SK-N-SH treated with all-trans-retinoic acid at 6 μM for 48 hours (cell line): Measurements from ENCODE around the gene PLA2G2F.

Experiments used
- ATAC-seq: fragments of 200-7000 bp; cut with Tn5 transposase; 3 replicates; pipeline ENCODE4 v1.9.1; 2020; ENCODE audit warnings: mild to moderate bottlenecking, moderate library complexity
- ARNTL ChIP-seq: fragments of 450-650 bp; formaldehyde crosslinking; IDR thresholded peaks from 2 replicates; pipeline ENCODE4 v1.5.0; 2020; ENCODE audit warnings: low read depth, mild to moderate bottlenecking, moderate library complexity, borderline replicate concordance
- BACH2 ChIP-seq: fragments of 250-450 bp; sonication (Bioruptor Pico); IDR thresholded peaks from 2 replicates; pipeline ENCODE4 v1.9.0; 2021; ENCODE audit warnings: mild to moderate bottlenecking, borderline replicate concordance
- CSDC2 ChIP-seq: fragments of 250-450 bp; sonication (Bioruptor Pico); IDR thresholded peaks from 2 replicates; pipeline ENCODE4 v1.5.0; 2020; ENCODE audit warnings: mild to moderate bottlenecking, moderate library complexity
- GLIS3 ChIP-seq: fragments of 250-450 bp; sonication (Bioruptor Pico); IDR thresholded peaks from 2 replicates; pipeline ENCODE4 v1.5.0; 2020; ENCODE audit warnings: mild to moderate bottlenecking, moderate library complexity
- ISL1 ChIP-seq: fragments of 250-450 bp; sonication (Bioruptor Pico); IDR thresholded peaks from 2 replicates; pipeline ENCODE4 v2.1.2; 2022; ENCODE audit warnings: mild to moderate bottlenecking, moderate library complexity
- OSR1 ChIP-seq: fragments of 250-450 bp; sonication (Bioruptor Pico); IDR thresholded peaks from 2 replicates; pipeline ENCODE4 v1.8.0; 2022; ENCODE audit warnings: moderate library complexity, mild to moderate bottlenecking, inconsistent platforms
- PPARA ChIP-seq: fragments of 250-450 bp; sonication (Bioruptor Pico); IDR thresholded peaks from 2 replicates; pipeline ENCODE4 v1.5.0; 2020; ENCODE audit warnings: mild to moderate bottlenecking, borderline replicate concordance
- RARB ChIP-seq: fragments of 250-450 bp; sonication (Bioruptor Pico); IDR thresholded peaks from 2 replicates; pipeline ENCODE4 v1.8.0; 2021; ENCODE audit warnings: mild to moderate bottlenecking, moderate library complexity
- SNAI2 ChIP-seq: fragments of 250-450 bp; sonication (Bioruptor Pico); IDR thresholded peaks from 2 replicates; pipeline ENCODE4 v1.5.0; 2020; ENCODE audit warnings: mild to moderate bottlenecking, moderate library complexity
- TOX ChIP-seq: fragments of 250-450 bp; sonication (Bioruptor Pico); IDR thresholded peaks from 2 replicates; pipeline ENCODE4 v1.8.0; 2021; ENCODE audit warnings: mild to moderate bottlenecking, moderate library complexity, borderline replicate concordance
- ZC3H10 ChIP-seq: fragments of 250-450 bp; sonication (Bioruptor Pico); IDR thresholded peaks from 2 replicates; pipeline ENCODE4 v1.5.1; 2021; ENCODE audit warnings: mild to moderate bottlenecking, moderate library complexity
- ZFP3 ChIP-seq: fragments of 250-450 bp; sonication (Bioruptor Pico); IDR thresholded peaks from 2 replicates; pipeline ENCODE4 v1.5.0; 2020; ENCODE audit warnings: mild to moderate bottlenecking, moderate library complexity
- ZFP30 ChIP-seq: fragments of 450-650 bp; formaldehyde crosslinking; IDR thresholded peaks from 2 replicates; pipeline ENCODE4 v1.5.0; 2022; ENCODE audit warnings: mild to moderate bottlenecking, moderate library complexity
- ZNF565 ChIP-seq: fragments of 450-650 bp; formaldehyde crosslinking; conservative IDR thresholded peaks from 2 replicates; pipeline ENCODE4 v1.5.0; 2020; ENCODE audit warnings: low read depth, mild to moderate bottlenecking, moderate library complexity
- ZNF70 ChIP-seq: fragments of 450-650 bp; formaldehyde crosslinking; IDR thresholded peaks from 2 replicates; pipeline ENCODE4 v1.5.0; 2020; ENCODE audit warnings: mild to moderate bottlenecking, moderate library complexity
- ZNF8 ChIP-seq: fragments of 450-650 bp; formaldehyde crosslinking; IDR thresholded peaks from 2 replicates; pipeline ENCODE4 v1.5.0; 2020; ENCODE audit warnings: mild to moderate bottlenecking, moderate library complexity
- TF ChIP-seq, protein P1 (sequence below): fragments of 250-450 bp; sonication (Bioruptor Pico); IDR thresholded peaks from 2 replicates; pipeline ENCODE4 v1.8.0; 2020; ENCODE audit warnings: mild to moderate bottlenecking, moderate library complexity, borderline replicate concordance
- TF ChIP-seq, protein P2 (sequence below): fragments of 250-450 bp; sonication (Bioruptor Pico); IDR thresholded peaks from 2 replicates; pipeline ENCODE4 v1.5.1; 2020; ENCODE audit warnings: low read depth, mild to moderate bottlenecking, moderate library complexity
- TF ChIP-seq, protein P3 (sequence below): fragments of 250-450 bp; sonication (Bioruptor Pico); IDR thresholded peaks from 2 replicates; pipeline ENCODE4 v1.5.0; 2020; ENCODE audit warnings: mild to moderate bottlenecking, moderate library complexity

Gene PLA2G2F

DNA sequence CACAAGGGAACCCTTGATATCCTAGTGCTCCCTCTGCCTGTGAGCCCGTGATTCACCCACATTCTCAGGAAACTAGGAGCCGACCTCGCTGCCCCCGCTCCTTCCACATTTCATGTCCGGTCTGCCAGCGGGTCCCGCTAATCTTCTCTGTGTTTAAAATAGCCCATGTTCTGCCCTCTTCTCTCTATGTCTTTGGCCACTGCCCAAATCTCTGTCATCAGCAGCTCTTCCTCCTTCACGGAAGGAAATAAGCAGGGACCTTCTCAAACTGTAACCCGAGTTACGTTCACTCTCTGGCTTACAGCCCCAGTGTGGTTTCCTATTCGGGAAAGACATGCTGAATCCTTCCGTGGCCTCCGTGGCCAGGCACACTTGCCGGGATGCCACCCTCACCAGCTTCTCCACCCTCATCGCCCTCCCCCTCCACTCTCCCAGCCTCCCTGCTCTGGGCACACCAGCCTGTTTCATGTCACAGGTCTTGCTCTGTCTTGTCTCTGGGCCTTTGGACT lies 25.6 kb downstream of the PLA2G2F start:
- TF ChIP-seq ARNTL (no peak), ZC3H10 (CRISPR knock-in tag) (no peak), BACH2 (no peak), ZFP30 (CRISPR knock-in tag) (no peak), ZNF70 (no peak), GLIS3 (no peak), OSR1 (CRISPR knock-in tag) (no peak), PPARA (CRISPR knock-in tag) (no peak)
- TF ChIP-seq, protein P1, sequence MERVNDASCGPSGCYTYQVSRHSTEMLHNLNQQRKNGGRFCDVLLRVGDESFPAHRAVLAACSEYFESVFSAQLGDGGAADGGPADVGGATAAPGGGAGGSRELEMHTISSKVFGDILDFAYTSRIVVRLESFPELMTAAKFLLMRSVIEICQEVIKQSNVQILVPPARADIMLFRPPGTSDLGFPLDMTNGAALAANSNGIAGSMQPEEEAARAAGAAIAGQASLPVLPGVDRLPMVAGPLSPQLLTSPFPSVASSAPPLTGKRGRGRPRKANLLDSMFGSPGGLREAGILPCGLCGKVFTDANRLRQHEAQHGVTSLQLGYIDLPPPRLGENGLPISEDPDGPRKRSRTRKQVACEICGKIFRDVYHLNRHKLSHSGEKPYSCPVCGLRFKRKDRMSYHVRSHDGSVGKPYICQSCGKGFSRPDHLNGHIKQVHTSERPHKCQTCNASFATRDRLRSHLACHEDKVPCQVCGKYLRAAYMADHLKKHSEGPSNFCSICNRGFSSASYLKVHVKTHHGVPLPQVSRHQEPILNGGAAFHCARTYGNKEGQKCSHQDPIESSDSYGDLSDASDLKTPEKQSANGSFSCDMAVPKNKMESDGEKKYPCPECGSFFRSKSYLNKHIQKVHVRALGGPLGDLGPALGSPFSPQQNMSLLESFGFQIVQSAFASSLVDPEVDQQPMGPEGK (CRISPR knock-in tag): no peak
- TF ChIP-seq, protein P2, sequence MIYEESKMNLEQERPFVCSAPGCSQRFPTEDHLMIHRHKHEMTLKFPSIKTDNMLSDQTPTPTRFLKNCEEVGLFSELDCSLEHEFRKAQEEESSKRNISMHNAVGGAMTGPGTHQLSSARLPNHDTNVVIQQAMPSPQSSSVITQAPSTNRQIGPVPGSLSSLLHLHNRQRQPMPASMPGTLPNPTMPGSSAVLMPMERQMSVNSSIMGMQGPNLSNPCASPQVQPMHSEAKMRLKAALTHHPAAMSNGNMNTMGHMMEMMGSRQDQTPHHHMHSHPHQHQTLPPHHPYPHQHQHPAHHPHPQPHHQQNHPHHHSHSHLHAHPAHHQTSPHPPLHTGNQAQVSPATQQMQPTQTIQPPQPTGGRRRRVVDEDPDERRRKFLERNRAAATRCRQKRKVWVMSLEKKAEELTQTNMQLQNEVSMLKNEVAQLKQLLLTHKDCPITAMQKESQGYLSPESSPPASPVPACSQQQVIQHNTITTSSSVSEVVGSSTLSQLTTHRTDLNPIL (CRISPR knock-in tag): no peak
- TF ChIP-seq, protein P3, sequence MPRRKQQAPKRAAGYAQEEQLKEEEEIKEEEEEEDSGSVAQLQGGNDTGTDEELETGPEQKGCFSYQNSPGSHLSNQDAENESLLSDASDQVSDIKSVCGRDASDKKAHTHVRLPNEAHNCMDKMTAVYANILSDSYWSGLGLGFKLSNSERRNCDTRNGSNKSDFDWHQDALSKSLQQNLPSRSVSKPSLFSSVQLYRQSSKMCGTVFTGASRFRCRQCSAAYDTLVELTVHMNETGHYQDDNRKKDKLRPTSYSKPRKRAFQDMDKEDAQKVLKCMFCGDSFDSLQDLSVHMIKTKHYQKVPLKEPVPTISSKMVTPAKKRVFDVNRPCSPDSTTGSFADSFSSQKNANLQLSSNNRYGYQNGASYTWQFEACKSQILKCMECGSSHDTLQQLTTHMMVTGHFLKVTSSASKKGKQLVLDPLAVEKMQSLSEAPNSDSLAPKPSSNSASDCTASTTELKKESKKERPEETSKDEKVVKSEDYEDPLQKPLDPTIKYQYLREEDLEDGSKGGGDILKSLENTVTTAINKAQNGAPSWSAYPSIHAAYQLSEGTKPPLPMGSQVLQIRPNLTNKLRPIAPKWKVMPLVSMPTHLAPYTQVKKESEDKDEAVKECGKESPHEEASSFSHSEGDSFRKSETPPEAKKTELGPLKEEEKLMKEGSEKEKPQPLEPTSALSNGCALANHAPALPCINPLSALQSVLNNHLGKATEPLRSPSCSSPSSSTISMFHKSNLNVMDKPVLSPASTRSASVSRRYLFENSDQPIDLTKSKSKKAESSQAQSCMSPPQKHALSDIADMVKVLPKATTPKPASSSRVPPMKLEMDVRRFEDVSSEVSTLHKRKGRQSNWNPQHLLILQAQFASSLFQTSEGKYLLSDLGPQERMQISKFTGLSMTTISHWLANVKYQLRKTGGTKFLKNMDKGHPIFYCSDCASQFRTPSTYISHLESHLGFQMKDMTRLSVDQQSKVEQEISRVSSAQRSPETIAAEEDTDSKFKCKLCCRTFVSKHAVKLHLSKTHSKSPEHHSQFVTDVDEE (CRISPR knock-in tag): no peak
- ATAC-seq: no peak

DNA sequence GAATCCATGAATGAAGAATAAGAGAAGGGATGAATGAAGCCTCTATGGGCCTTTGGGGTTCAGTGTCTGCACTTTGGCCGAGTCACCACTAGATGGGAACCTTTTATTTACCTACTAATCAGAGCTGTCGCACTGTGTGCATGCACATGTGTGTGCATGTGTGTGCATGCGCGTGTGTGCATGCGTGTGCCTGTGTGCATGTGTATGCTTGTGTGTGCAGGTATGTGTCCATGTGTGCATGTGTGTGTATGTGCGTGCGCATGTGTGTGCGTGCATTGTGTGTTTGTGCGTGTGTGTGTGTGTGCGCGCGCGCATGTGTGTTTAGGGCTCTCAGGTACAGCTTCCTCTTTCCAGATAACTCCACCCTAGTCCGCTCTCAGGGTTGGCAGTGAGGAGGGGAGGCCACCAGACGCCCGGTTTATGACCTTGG lies 26.4 kb downstream of the PLA2G2F start:
- TF ChIP-seq ZFP30 (CRISPR knock-in tag) (no peak), ZNF8 (CRISPR knock-in tag) (no peak), RARB (no peak), SNAI2 (no peak), CSDC2 (CRISPR knock-in tag) (no peak)
- TF ChIP-seq, protein P1 (CRISPR knock-in tag): no peak
- peak; percentile 40; the same call in 1 of the 3 replicates for ATAC-seq

DNA sequence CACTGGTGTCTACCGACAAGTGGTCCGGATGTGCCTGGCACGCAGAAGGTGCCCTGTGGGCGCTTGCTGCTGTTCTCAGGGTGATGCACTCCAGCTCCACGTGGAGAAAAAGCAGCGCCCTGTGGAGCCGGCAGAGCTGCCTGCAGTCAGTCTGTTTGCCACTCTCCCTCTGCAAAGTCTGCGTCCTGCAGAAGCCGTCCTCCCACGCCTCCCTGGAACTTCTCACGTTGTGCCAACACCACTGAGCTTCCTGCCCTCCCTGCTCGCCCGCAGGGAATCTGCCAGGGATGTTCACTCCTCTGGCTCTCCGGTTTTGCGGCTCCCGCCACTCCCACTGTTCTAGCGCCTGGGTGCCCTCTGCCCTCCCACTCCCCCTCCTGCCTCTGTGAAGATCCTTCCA lies 26.9 kb downstream of the PLA2G2F start:
- TF ChIP-seq ZC3H10 (CRISPR knock-in tag): no peak
- no peak for TF ChIP-seq ZFP3
- TF ChIP-seq CSDC2 (CRISPR knock-in tag): no peak
- TF ChIP-seq ZNF70: no peak
- no peak for TF ChIP-seq BACH2
- TF ChIP-seq, protein P3 (CRISPR knock-in tag): no peak
- no peak for TF ChIP-seq SNAI2
- no peak for TF ChIP-seq OSR1 (CRISPR knock-in tag)
- no peak for TF ChIP-seq TOX (CRISPR knock-in tag)
- no peak for TF ChIP-seq ZNF8 (CRISPR knock-in tag)
- TF ChIP-seq ZNF565 (CRISPR knock-in tag): no peak
- no peak for TF ChIP-seq ISL1 (CRISPR knock-in tag)
- no peak for TF ChIP-seq PPARA (CRISPR knock-in tag)
- TF ChIP-seq, all 23 proteins: peak for 0
- ATAC-seq: no peak; the same call in 2 of the 3 replicates
